GM12801 (cell line): ENCODE measurements around the gene LAPTM5.

ENCODE experiments used
- CTCF ChIP-seq: IDR thresholded peaks from one replicate; pipeline ENCODE4 v1.5.1; 2011; ENCODE audit warnings: control low read depth; ENCODE audit not compliant: insufficient read length; ENCODE audit errors: extremely low read depth

Gene LAPTM5

GRCh38 chr1:30773722-30774358, 16.3 kb upstream of the LAPTM5 start:
- TF ChIP-seq CTCF: no peak

GRCh38 chr1:30771005-30771404, 13.4 kb upstream of the LAPTM5 start:
- TF ChIP-seq CTCF: no peak

GRCh38 chr1:30770150-30770549, 12.6 kb upstream of the LAPTM5 start:
- no peak for TF ChIP-seq CTCF

GRCh38 chr1:30768830-30769718, 11.5 kb upstream of the LAPTM5 start:
- TF ChIP-seq CTCF: no peak

GRCh38 chr1:30768159-30768829, 10.7 kb upstream of the LAPTM5 start:
- no peak for TF ChIP-seq CTCF

- TF ChIP-seq CTCF: no peak
These were observed 8.2 kb upstream of the LAPTM5 start for GRCh38 chr1:30765556-30766434.
